T47D (cell line): ENCODE results near the gene HK1.

Experiments used
- DNase-seq, 2 experiments: peaks; one replicate each; pipeline versions ENCODE4 v3.0.0 to v3.0.0-alpha.2; 2011 to 2012; ENCODE audit warnings: low read depth in 1 of 2, low spot score in 1 of 2
- JUND ChIP-seq: IDR thresholded peaks from 2 replicates; pipeline ENCODE4 v1.6.1; 2012; ENCODE audit warnings: low read depth
- in situ Hi-C: cut with HindIII; loops from 2 replicates; pipeline ENCODE4 v1.10.0; 2016; ENCODE audit warnings: low sequenced_read_pairs, low pct_unique_long_range_greater_than_20kb

The HK1 gene

GRCh38 chr10:69425511-69426298 lies 147.4 kb downstream of the HK1 start:
- TF ChIP-seq JUND, result no peak
- DNase-seq, result peak in 1 of 2 experiments; percentile 62
- in situ Hi-C loops, result no loop called here

GRCh38 chr10:69426376-69426727 lies 148.1 kb downstream of the HK1 start:
- in situ Hi-C loops, result no loop called here
- no peak for DNase-seq

GRCh38 chr10:69428165-69428564 lies 149.9 kb downstream of the HK1 start:
- no peak for DNase-seq
- in situ Hi-C loops, result no loop called here
- no peak for TF ChIP-seq JUND

More at GRCh38 chr10:69426376-69426727, 148.1 kb downstream of the HK1 start:
- no peak for TF ChIP-seq JUND

- in situ Hi-C loops, result no loop called here
- no peak for TF ChIP-seq JUND
- no peak for DNase-seq
These were observed 155.9 kb downstream of the HK1 start for GRCh38 chr10:69434169-69434568.

GRCh38 chr10:69434926-69435325 lies 156.6 kb downstream of the HK1 start:
- in situ Hi-C loops, result no loop called here
- TF ChIP-seq JUND, result no peak
- no peak for DNase-seq

GRCh38 chr10:69435966-69436520 lies 157.7 kb downstream of the HK1 start:
- in situ Hi-C loops, result no loop called here
- no peak for DNase-seq
- TF ChIP-seq JUND, result no peak

- in situ Hi-C loops, result no loop called here
- DNase-seq, result peak in 1 of 2 experiments; percentile 62
- no peak for TF ChIP-seq JUND
These were observed 159.3 kb downstream of the HK1 start for GRCh38 chr10:69437321-69438259.

GRCh38 chr10:69438536-69439349 lies 160.4 kb downstream of the HK1 start:
- peak; percentile 70 for TF ChIP-seq JUND
- in situ Hi-C loops, result no loop called here
- DNase-seq, result peak in 1 of 2 experiments; percentile 89

- peak in 1 of 2 experiments; percentile 87 for DNase-seq
- in situ Hi-C loops, result no loop called here
- TF ChIP-seq JUND, result no peak
These were observed 161.0 kb downstream of the HK1 start for GRCh38 chr10:69439350-69439739.

GRCh38 chr10:69439813-69440506 lies 161.7 kb downstream of the HK1 start:
- no peak for TF ChIP-seq JUND
- in situ Hi-C loops, result no loop called here
- peak in 1 of 2 experiments; percentile 72 for DNase-seq

- in situ Hi-C loops, result no loop called here
- no peak for TF ChIP-seq JUND
- no peak for DNase-seq
These were observed 165.1 kb downstream of the HK1 start for GRCh38 chr10:69443354-69443753.
